Neural cell (in vitro differentiated cells): ENCODE measurements around the gene DNER. TPM values are rescaled to one million over a fixed set of nuclear protein-coding genes. Genes with fewer than 3 reads are reported as not detected.

Source experiments
- H2AFZ ChIP-seq: fragments of 200-600, 300-800 bp; sonication (generic), shearing (Covaris generic); 2 replicates; pipeline ENCODE4 v1.6.0; 2014; ENCODE audit warnings: low read depth, mild to moderate bottlenecking, antibody characterized with exemption, low read length, moderate library complexity
- H3F3A ChIP-seq: fragments of 200-600 bp; shearing (Covaris generic); 2 replicates; pipeline ENCODE4 v1.6.1; 2016; ENCODE audit warnings: mild to moderate bottlenecking, moderate library complexity, mixed read lengths, antibody characterized with exemption, low read length; ENCODE audit not compliant: insufficient read depth, poor library complexity, severe bottlenecking
- H3K27ac ChIP-seq: fragments of 200-600, 300-800 bp; sonication (generic), shearing (Covaris generic); 2 replicates; pipeline ENCODE4 v1.5.1; 2014; ENCODE audit warnings: mild to moderate bottlenecking, low read length, moderate library complexity
- H3K27me3 ChIP-seq: fragments of 300-800, 200-600 bp; sonication (generic), shearing (Covaris generic); 2 replicates; pipeline ENCODE4 v1.6.0; 2014; ENCODE audit warnings: mild to moderate bottlenecking, low read depth, low read length, moderate library complexity; ENCODE audit not compliant: insufficient read depth
- H3K36me3 ChIP-seq: fragments of 300-800, 200-600 bp; sonication (generic), shearing (Covaris generic); 2 replicates; pipeline ENCODE4 v1.5.1; 2014; ENCODE audit warnings: mild to moderate bottlenecking, antibody characterized with exemption, low read length, moderate library complexity; ENCODE audit not compliant: insufficient read depth
- H3K4me2 ChIP-seq: fragments of 300-800, 200-600 bp; sonication (generic), shearing (Covaris generic); 2 replicates; pipeline ENCODE4 v1.6.0; 2014; ENCODE audit warnings: mild to moderate bottlenecking, low read length
- H3K4me3 ChIP-seq: fragments of 300-800, 200-600 bp; sonication (generic), shearing (Covaris generic); 2 replicates; pipeline ENCODE4 v1.5.1; 2014; ENCODE audit warnings: mild to moderate bottlenecking, low read length, moderate library complexity
- H3K79me2 ChIP-seq: fragments of 200-600 bp; shearing (Covaris generic); replicated peaks from 2 replicates; pipeline ENCODE4 v1.6.0; 2014; ENCODE audit warnings: mild to moderate bottlenecking, low read length, moderate library complexity; ENCODE audit not compliant: insufficient read depth
- H3K9ac ChIP-seq: fragments of 300-800, 200-600 bp; sonication (generic), shearing (Covaris generic); 2 replicates; pipeline ENCODE4 v1.6.1; 2016; ENCODE audit warnings: mild to moderate bottlenecking, low read length, mixed read lengths
- H3K9me2 ChIP-seq: fragments of 200-600 bp; shearing (Covaris generic); 2 replicates; pipeline ENCODE4 v1.6.1; 2016; ENCODE audit warnings: mild to moderate bottlenecking, low read length, mixed read lengths; ENCODE audit not compliant: insufficient read depth
- H3K9me3 ChIP-seq: fragments of 200-600, 300-800 bp; sonication (generic), shearing (Covaris generic); 2 replicates; pipeline ENCODE4 v1.6.1; 2016; ENCODE audit warnings: mild to moderate bottlenecking, mixed run types, low read length, moderate library complexity, mixed read lengths
- H4K20me1 ChIP-seq: fragments of 200-600 bp; shearing (Covaris generic); 2 replicates; pipeline ENCODE4 v1.6.1; 2016; ENCODE audit warnings: mild to moderate bottlenecking, mixed run types; ENCODE audit not compliant: insufficient read depth
- EP300 ChIP-seq: fragments of 450-650 bp; conservative IDR thresholded peaks from 2 replicates; pipeline ENCODE4 v1.6.1; 2014; ENCODE audit warnings: antibody characterized with exemption, mild to moderate bottlenecking, moderate library complexity; ENCODE audit not compliant: poor library complexity, severe bottlenecking
- EZH2 ChIP-seq: fragments of 200-600, 300-800 bp; shearing (Covaris generic), sonication (generic); IDR thresholded peaks from 2 replicates; pipeline ENCODE4 v1.6.1; 2014; ENCODE audit warnings: antibody characterized with exemption, low read length, borderline replicate concordance, mild to moderate bottlenecking; ENCODE audit not compliant: insufficient read depth, poor library complexity, severe bottlenecking
- MXI1 ChIP-seq: fragments of 450-650 bp; conservative IDR thresholded peaks from 2 replicates; pipeline ENCODE4 v1.6.1; 2014; ENCODE audit warnings: antibody characterized with exemption, mild to moderate bottlenecking; ENCODE audit not compliant: poor library complexity, severe bottlenecking
- POLR2AphosphoS5 ChIP-seq: IDR thresholded peaks from 2 replicates; pipeline ENCODE4 v1.6.1; 2012
- RAD21 ChIP-seq: fragments of 450-650 bp; conservative IDR thresholded peaks from 2 replicates; pipeline ENCODE4 v1.6.1; 2014; ENCODE audit warnings: antibody characterized with exemption, mild to moderate bottlenecking, moderate library complexity
- SMC3 ChIP-seq: fragments of 450-650 bp; conservative IDR thresholded peaks from 2 replicates; pipeline ENCODE4 v1.6.1; 2014; ENCODE audit warnings: antibody characterized with exemption, mild to moderate bottlenecking, moderate library complexity; ENCODE audit not compliant: poor library complexity
- TAF1 ChIP-seq: IDR thresholded peaks from 2 replicates; pipeline ENCODE4 v1.6.1; 2012; ENCODE audit warnings: low read depth
- polyA plus RNA-seq: library from polyadenylated mRNA; depleted of rRNA; stranded (reverse); fragments of >200 nt; gene quantifications from 2 replicates; pipeline ENCODE4 v1.2.3, GENCODE V29; 2014
- TF ChIP-seq, protein P1 (sequence below): IDR thresholded peaks from 2 replicates; pipeline ENCODE4 v1.6.1; 2012; ENCODE audit warnings: borderline replicate concordance
- TF ChIP-seq, protein P2 (sequence below): fragments of 450-650 bp; IDR thresholded peaks from 2 replicates; pipeline ENCODE4 v1.5.1; 2014; ENCODE audit warnings: antibody characterized with exemption, mild to moderate bottlenecking, moderate library complexity; ENCODE audit not compliant: poor library complexity, severe bottlenecking

The DNER gene
- polyA plus RNA-seq, 1 donor from 2014 or later: 310 TPM

- no peaks in the 10 kb centered on the region for H3K79me2 ChIP-seq
- H3K27me3 ChIP-seq: no peaks in the 10 kb centered on the region
- H3K36me3 ChIP-seq: no peaks in the 10 kb centered on the region
- no peak overlapping the region for H3K4me2 ChIP-seq
- no peak for TF ChIP-seq TAF1
- no peak for TF ChIP-seq SMC3
- no peak for TF ChIP-seq POLR2AphosphoS5
- no peak for TF ChIP-seq EZH2
- TF ChIP-seq, protein P1, sequence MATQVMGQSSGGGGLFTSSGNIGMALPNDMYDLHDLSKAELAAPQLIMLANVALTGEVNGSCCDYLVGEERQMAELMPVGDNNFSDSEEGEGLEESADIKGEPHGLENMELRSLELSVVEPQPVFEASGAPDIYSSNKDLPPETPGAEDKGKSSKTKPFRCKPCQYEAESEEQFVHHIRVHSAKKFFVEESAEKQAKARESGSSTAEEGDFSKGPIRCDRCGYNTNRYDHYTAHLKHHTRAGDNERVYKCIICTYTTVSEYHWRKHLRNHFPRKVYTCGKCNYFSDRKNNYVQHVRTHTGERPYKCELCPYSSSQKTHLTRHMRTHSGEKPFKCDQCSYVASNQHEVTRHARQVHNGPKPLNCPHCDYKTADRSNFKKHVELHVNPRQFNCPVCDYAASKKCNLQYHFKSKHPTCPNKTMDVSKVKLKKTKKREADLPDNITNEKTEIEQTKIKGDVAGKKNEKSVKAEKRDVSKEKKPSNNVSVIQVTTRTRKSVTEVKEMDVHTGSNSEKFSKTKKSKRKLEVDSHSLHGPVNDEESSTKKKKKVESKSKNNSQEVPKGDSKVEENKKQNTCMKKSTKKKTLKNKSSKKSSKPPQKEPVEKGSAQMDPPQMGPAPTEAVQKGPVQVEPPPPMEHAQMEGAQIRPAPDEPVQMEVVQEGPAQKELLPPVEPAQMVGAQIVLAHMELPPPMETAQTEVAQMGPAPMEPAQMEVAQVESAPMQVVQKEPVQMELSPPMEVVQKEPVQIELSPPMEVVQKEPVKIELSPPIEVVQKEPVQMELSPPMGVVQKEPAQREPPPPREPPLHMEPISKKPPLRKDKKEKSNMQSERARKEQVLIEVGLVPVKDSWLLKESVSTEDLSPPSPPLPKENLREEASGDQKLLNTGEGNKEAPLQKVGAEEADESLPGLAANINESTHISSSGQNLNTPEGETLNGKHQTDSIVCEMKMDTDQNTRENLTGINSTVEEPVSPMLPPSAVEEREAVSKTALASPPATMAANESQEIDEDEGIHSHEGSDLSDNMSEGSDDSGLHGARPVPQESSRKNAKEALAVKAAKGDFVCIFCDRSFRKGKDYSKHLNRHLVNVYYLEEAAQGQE: no peak
- TF ChIP-seq EP300: no peak
- TF ChIP-seq MXI1: no peak
- TF ChIP-seq RAD21: no peak
- TF ChIP-seq, protein P2, sequence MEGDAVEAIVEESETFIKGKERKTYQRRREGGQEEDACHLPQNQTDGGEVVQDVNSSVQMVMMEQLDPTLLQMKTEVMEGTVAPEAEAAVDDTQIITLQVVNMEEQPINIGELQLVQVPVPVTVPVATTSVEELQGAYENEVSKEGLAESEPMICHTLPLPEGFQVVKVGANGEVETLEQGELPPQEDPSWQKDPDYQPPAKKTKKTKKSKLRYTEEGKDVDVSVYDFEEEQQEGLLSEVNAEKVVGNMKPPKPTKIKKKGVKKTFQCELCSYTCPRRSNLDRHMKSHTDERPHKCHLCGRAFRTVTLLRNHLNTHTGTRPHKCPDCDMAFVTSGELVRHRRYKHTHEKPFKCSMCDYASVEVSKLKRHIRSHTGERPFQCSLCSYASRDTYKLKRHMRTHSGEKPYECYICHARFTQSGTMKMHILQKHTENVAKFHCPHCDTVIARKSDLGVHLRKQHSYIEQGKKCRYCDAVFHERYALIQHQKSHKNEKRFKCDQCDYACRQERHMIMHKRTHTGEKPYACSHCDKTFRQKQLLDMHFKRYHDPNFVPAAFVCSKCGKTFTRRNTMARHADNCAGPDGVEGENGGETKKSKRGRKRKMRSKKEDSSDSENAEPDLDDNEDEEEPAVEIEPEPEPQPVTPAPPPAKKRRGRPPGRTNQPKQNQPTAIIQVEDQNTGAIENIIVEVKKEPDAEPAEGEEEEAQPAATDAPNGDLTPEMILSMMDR: no peak
- H4K20me1 ChIP-seq: no peaks in the 10 kb centered on the region
- no peaks in the 10 kb centered on the region for H3F3A ChIP-seq
- no peaks in the 10 kb centered on the region for H3K9me3 ChIP-seq
- H3K4me3 ChIP-seq: no peak overlapping the region
- H2AFZ ChIP-seq: no peak overlapping the region
- no peak overlapping the region for H3K9ac ChIP-seq
- no peaks in the 10 kb centered on the region for H3K9me2 ChIP-seq
- no peak overlapping the region for H3K27ac ChIP-seq
These were observed 174.7 kb downstream of the DNER start for GRCh38 chr2:229539628-229540027.

- no peak for TF ChIP-seq TAF1
- no peak for TF ChIP-seq MXI1
- no peak for TF ChIP-seq POLR2AphosphoS5
- no peak for TF ChIP-seq RAD21
- TF ChIP-seq SMC3: no peak
- TF ChIP-seq EZH2: no peak
- TF ChIP-seq, protein P2: no peak
- TF ChIP-seq, protein P1: no peak
- TF ChIP-seq EP300: no peak
- no peaks in the 10 kb centered on the region for H3K9me3 ChIP-seq
- H3K4me2 ChIP-seq: no peak overlapping the region
- H3K4me3 ChIP-seq: no peak overlapping the region
- H3K9me2 ChIP-seq: no peaks in the 10 kb centered on the region
- H4K20me1 ChIP-seq: no peaks in the 10 kb centered on the region
- no peak overlapping the region for H3K9ac ChIP-seq
- H2AFZ ChIP-seq: no peak overlapping the region
- H3K36me3 ChIP-seq: no peaks in the 10 kb centered on the region
- no peaks in the 10 kb centered on the region for H3K79me2 ChIP-seq
- H3K27me3 ChIP-seq: no peaks in the 10 kb centered on the region
- H3K27ac ChIP-seq: no peak overlapping the region
- no peaks in the 10 kb centered on the region for H3F3A ChIP-seq
These were observed 182.8 kb downstream of the DNER start for GRCh38 chr2:229531594-229531993.
